ENCODE results near the gene AFF2.

AFF2 gene

DNA sequence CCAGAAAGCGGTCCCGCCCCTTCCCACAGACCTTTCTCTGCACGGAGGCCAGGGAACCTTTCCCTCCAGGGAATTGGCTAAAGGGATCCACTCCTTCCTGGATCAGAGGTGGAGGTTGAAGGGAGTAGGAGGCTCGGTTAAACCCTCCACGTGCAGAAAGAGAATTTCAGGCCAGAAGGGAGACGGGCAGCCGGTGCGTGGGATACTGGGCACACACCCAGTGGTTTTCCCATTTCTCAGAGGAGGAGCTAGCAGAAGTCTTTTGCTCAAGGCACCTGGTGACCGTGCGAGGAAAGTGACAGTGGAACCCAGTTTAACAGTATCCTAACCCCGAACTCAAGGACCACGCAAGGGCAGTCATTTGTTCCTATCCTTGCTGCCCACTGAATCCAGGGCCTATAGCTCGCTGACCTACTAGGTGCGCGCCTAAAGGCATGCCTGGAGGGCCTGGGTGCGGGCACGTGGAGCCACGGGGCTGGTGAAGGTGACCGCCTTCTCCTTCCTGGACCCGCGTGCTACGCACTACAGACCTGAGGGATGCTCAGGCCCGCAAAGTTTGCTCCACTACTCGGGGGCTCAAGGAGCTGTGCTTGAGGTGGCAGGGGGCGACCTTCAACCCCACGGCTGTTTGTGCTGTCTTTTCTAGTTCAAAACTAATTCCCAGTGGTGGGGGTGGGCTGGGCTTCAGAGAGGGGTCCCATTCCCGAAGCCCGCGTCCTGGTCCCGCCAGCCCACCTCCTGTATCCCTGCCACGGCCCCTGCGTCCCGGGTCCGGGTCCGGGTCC lies 587 bp upstream of the AFF2 start:
- ATAC-seq = no peak
- TF ChIP-seq, protein P1, sequence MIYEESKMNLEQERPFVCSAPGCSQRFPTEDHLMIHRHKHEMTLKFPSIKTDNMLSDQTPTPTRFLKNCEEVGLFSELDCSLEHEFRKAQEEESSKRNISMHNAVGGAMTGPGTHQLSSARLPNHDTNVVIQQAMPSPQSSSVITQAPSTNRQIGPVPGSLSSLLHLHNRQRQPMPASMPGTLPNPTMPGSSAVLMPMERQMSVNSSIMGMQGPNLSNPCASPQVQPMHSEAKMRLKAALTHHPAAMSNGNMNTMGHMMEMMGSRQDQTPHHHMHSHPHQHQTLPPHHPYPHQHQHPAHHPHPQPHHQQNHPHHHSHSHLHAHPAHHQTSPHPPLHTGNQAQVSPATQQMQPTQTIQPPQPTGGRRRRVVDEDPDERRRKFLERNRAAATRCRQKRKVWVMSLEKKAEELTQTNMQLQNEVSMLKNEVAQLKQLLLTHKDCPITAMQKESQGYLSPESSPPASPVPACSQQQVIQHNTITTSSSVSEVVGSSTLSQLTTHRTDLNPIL (CRISPR knock-in tag; IDR thresholded peaks at IDR 0.05; ENCODE audit: low read depth) = no peak
- TF ChIP-seq, protein P2, sequence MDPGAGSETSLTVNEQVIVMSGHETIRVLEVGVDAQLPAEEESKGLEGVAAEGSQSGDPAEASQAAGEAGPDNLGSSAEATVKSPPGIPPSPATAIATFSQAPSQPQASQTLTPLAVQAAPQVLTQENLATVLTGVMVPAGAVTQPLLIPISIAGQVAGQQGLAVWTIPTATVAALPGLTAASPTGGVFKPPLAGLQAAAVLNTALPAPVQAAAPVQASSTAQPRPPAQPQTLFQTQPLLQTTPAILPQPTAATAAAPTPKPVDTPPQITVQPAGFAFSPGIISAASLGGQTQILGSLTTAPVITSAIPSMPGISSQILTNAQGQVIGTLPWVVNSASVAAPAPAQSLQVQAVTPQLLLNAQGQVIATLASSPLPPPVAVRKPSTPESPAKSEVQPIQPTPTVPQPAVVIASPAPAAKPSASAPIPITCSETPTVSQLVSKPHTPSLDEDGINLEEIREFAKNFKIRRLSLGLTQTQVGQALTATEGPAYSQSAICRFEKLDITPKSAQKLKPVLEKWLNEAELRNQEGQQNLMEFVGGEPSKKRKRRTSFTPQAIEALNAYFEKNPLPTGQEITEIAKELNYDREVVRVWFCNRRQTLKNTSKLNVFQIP (CRISPR knock-in tag; IDR thresholded peaks at IDR 0.05; ENCODE audit: borderline replicate concordance, low read depth) = no peak
- no peak for TF ChIP-seq BACH2 (CRISPR knock-in tag; IDR thresholded peaks at IDR 0.05; ENCODE audit: borderline replicate concordance)
- TF ChIP-seq, protein P3, sequence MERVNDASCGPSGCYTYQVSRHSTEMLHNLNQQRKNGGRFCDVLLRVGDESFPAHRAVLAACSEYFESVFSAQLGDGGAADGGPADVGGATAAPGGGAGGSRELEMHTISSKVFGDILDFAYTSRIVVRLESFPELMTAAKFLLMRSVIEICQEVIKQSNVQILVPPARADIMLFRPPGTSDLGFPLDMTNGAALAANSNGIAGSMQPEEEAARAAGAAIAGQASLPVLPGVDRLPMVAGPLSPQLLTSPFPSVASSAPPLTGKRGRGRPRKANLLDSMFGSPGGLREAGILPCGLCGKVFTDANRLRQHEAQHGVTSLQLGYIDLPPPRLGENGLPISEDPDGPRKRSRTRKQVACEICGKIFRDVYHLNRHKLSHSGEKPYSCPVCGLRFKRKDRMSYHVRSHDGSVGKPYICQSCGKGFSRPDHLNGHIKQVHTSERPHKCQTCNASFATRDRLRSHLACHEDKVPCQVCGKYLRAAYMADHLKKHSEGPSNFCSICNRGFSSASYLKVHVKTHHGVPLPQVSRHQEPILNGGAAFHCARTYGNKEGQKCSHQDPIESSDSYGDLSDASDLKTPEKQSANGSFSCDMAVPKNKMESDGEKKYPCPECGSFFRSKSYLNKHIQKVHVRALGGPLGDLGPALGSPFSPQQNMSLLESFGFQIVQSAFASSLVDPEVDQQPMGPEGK (CRISPR knock-in tag; IDR thresholded peaks at IDR 0.05; ENCODE audit: borderline replicate concordance) = no peak
- no peak for TF ChIP-seq RARB (CRISPR knock-in tag; IDR thresholded peaks at IDR 0.05)
- no peak for TF ChIP-seq TCF4 (CRISPR knock-in tag; IDR thresholded peaks at IDR 0.05; ENCODE audit: borderline replicate concordance)

DNA sequence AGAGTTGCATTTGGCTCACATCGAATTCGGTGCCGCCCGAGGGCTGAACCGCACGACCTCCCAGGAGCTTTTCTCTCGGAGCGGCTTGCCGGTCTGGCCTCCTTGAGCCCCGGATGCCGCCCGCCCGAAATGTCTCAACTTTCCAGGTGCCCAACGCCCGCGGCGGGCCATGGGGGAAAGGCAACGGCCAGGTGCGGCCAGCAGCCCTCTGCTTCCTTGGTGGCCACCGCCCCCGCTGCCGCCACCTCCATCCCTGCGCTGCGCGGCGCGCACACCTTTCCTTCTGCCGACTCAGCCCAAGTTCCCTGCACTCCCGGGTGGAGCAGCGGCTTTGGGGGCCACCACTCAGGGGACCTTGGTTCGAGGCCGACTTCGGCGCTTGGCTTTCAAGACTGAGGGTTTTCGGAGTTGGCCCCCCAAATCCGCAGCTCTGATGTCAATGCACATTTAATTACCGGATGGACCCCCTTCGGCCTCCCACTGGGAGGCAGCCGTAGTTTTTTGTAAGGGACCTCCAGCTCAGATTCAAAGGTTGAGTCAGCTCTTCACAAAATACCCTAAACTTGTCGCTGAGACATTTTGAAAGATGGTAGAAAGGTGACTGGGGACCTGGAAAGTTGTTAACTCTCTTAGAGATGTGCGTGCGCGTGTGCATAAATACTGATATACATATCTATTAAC lies 1.1 kb downstream of the AFF2 start:
- ATAC-seq = no peak
- TF ChIP-seq, protein P3 (CRISPR knock-in tag; IDR thresholded peaks at IDR 0.05; ENCODE audit: borderline replicate concordance) = no peak
- TF ChIP-seq, protein P4, sequence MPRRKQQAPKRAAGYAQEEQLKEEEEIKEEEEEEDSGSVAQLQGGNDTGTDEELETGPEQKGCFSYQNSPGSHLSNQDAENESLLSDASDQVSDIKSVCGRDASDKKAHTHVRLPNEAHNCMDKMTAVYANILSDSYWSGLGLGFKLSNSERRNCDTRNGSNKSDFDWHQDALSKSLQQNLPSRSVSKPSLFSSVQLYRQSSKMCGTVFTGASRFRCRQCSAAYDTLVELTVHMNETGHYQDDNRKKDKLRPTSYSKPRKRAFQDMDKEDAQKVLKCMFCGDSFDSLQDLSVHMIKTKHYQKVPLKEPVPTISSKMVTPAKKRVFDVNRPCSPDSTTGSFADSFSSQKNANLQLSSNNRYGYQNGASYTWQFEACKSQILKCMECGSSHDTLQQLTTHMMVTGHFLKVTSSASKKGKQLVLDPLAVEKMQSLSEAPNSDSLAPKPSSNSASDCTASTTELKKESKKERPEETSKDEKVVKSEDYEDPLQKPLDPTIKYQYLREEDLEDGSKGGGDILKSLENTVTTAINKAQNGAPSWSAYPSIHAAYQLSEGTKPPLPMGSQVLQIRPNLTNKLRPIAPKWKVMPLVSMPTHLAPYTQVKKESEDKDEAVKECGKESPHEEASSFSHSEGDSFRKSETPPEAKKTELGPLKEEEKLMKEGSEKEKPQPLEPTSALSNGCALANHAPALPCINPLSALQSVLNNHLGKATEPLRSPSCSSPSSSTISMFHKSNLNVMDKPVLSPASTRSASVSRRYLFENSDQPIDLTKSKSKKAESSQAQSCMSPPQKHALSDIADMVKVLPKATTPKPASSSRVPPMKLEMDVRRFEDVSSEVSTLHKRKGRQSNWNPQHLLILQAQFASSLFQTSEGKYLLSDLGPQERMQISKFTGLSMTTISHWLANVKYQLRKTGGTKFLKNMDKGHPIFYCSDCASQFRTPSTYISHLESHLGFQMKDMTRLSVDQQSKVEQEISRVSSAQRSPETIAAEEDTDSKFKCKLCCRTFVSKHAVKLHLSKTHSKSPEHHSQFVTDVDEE (CRISPR knock-in tag; IDR thresholded peaks at IDR 0.05) = no peak
- TF ChIP-seq CSDC2 (CRISPR knock-in tag; IDR thresholded peaks at IDR 0.05) (no peak), TCF4 (CRISPR knock-in tag; IDR thresholded peaks at IDR 0.05; ENCODE audit: borderline replicate concordance) (no peak), ZNF70 (CRISPR knock-in tag; IDR thresholded peaks at IDR 0.05) (no peak), TOX (CRISPR knock-in tag; IDR thresholded peaks at IDR 0.05; ENCODE audit: borderline replicate concordance) (no peak), GLIS3 (CRISPR knock-in tag; IDR thresholded peaks at IDR 0.05) (no peak), PPARA (CRISPR knock-in tag; IDR thresholded peaks at IDR 0.05; ENCODE audit: borderline replicate concordance) (no peak), ZNF8 (CRISPR knock-in tag; IDR thresholded peaks at IDR 0.05) (no peak), BACH2 (CRISPR knock-in tag; IDR thresholded peaks at IDR 0.05; ENCODE audit: borderline replicate concordance) (no peak), ESRRG (CRISPR knock-in tag; IDR thresholded peaks at IDR 0.05) (no peak), ISL1 (CRISPR knock-in tag; IDR thresholded peaks at IDR 0.05) (no peak), RARB (CRISPR knock-in tag; IDR thresholded peaks at IDR 0.05) (no peak), ZNF565 (CRISPR knock-in tag; conservative IDR thresholded peaks at IDR 0.05; ENCODE audit: low read depth) (no peak)
- TF ChIP-seq, protein P2 (CRISPR knock-in tag; IDR thresholded peaks at IDR 0.05; ENCODE audit: borderline replicate concordance, low read depth) = no peak
- TF ChIP-seq, protein P1 (CRISPR knock-in tag; IDR thresholded peaks at IDR 0.05; ENCODE audit: low read depth) = no peak
- TF ChIP-seq, protein P5, sequence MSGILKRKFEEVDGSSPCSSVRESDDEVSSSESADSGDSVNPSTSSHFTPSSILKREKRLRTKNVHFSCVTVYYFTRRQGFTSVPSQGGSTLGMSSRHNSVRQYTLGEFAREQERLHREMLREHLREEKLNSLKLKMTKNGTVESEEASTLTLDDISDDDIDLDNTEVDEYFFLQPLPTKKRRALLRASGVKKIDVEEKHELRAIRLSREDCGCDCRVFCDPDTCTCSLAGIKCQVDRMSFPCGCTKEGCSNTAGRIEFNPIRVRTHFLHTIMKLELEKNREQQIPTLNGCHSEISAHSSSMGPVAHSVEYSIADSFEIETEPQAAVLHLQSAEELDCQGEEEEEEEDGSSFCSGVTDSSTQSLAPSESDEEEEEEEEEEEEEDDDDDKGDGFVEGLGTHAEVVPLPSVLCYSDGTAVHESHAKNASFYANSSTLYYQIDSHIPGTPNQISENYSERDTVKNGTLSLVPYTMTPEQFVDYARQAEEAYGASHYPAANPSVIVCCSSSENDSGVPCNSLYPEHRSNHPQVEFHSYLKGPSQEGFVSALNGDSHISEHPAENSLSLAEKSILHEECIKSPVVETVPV (CRISPR knock-in tag; IDR thresholded peaks at IDR 0.05) = no peak
